ENCODE data around the gene PPP6R2. TPM values are rescaled to one million over a fixed set of nuclear protein-coding genes. Genes with fewer than 3 reads are reported as not detected.

PPP6R2 gene
- total and polyA plus RNA-seq, 2 of the 8 experiments (the other 6 are each of a cell fraction or from before 2014, with no cell fraction given): 25.0 to 32.2 TPM

GRCh38 chr22:50468626-50469025, 125.5 kb downstream of the PPP6R2 start:
- Histone ChIP-seq H2BK5ac (ENCODE audit: low read depth, low read length) (no peak overlapping the region; the same call in 1 of the 2 replicates), H3K4me1 (replicated peaks in 1 of 4; ENCODE audit: control insufficient read depth in 3 of 4, insufficient read depth in 4 of 4, low read length in 3 of 4) (peaks cover 0 to 17% (median 10%) of the 10 kb centered on the region in 4 experiments; a peak in 6 of 7 replicates), H3K14ac (ENCODE audit: insufficient read length) (no peak overlapping the region), H3K18ac (ENCODE audit: extremely low read depth, low read length) (no peak overlapping the region), H4K20me1 (replicated peaks in 1 of 2; ENCODE audit: control insufficient read depth in 1 of 2, insufficient read depth in 2 of 2, low read length in 2 of 2) (peaks cover 38 to 60% of the 10 kb centered on the region in 2 experiments), H3K36me3 (ENCODE audit: control insufficient read depth in 2 of 4, insufficient read depth in 4 of 4, low read length in 3 of 4) (peaks cover 23 to 38% (median 33%) of the 10 kb centered on the region in 4 experiments), H4K8ac (ENCODE audit: extremely low read depth, insufficient read depth, low read length) (no peak overlapping the region), H3K56ac (replicated peaks; ENCODE audit: insufficient read length, low read depth, low read length) (no peak overlapping the region), H3K23ac (ENCODE audit: insufficient read length) (no peak overlapping the region), H3K4me2 (ENCODE audit: insufficient read depth in 1 of 2, low read depth in 2 of 2, low read length in 2 of 2) (no peak overlapping the region), H3K27ac (ENCODE audit: low read depth, low read length) (no peak overlapping the region), H2AFZ (ENCODE audit: low read length) (no peak overlapping the region), H3K4me3 (ENCODE audit: extremely low read depth in 1 of 4, insufficient read depth in 2 of 4, low read depth in 3 of 4, low read length in 4 of 4) (no peak overlapping the region), H2BK20ac (ENCODE audit: low read length) (no peak overlapping the region), H4K91ac (replicated peaks; ENCODE audit: insufficient read length, low read length) (no peak overlapping the region), H3K79me2 (ENCODE audit: control insufficient read depth in 1 of 2, insufficient read depth in 2 of 2, low read length in 2 of 2) (peaks cover 0 to 52% of the 10 kb centered on the region in 2 experiments; a peak in 3 of 4 replicates), H3K9ac (replicated peaks in 1 of 4; ENCODE audit: extremely low read depth in 1 of 4, low read depth in 3 of 4, low read length in 3 of 4) (no peak overlapping the region), H3K4ac (replicated peaks; ENCODE audit: insufficient read length, low read depth, low read length) (no peak overlapping the region), H2BK120ac (replicated peaks; ENCODE audit: low read depth, low read length) (no peak overlapping the region), H4K5ac (ENCODE audit: insufficient read length, low read depth, low read length) (no peak overlapping the region), H2BK12ac (ENCODE audit: low read depth, low read length) (peak overlapping the region; percentile 39; the same call in 1 of the 2 replicates), H2AK5ac (ENCODE audit: low read depth, low read length) (peak overlapping the region; percentile 53; the same call in 1 of the 2 replicates), H2BK15ac (ENCODE audit: low read length) (no peak overlapping the region), H3K27me3 (replicated peaks in 1 of 4; ENCODE audit: control insufficient read depth in 3 of 4, extremely low read depth in 1 of 4, insufficient read depth in 3 of 4, low read length in 3 of 4) (no peaks in the 10 kb centered on the region), H3K23me2 (ENCODE audit: low read depth, low read length) (no peaks in the 10 kb centered on the region; the same call in 1 of the 2 replicates), H3K79me1 (ENCODE audit: low read depth, low read length) (peaks cover 30% of the 10 kb centered on the region), H3K9me3 (ENCODE audit: insufficient read depth in 2 of 2, low read depth in 1 of 2, low read length in 1 of 2) (no peaks in the 10 kb centered on the region)
- TF ChIP-seq ASH2L (IDR thresholded peaks at IDR 0.05; ENCODE audit: low read length) (no peak), E2F6 (IDR thresholded peaks at IDR 0.05) (no peak), TAF1 (IDR thresholded peaks at IDR 0.05; ENCODE audit: low read depth, low read length) (no peak), RFX5 (IDR thresholded peaks at IDR 0.05; ENCODE audit: borderline replicate concordance, low read depth, low read length) (no peak), TCF12 (IDR thresholded peaks at IDR 0.05; ENCODE audit: low read depth, low read length) (no peak), BACH1 (IDR thresholded peaks at IDR 0.05; ENCODE audit: low read length) (no peak)
- WGBS, 2 experiments (ENCODE audit: extremely low coverage in 1 of 2, insufficient coverage in 1 of 2, insufficient read length in 1 of 2, insufficient replicate concordance in 2 of 2, low coverage in 1 of 2, low lambda C conversion rate in 2 of 2, missing lambda C conversion rate in 1 of 2): 92% methylated on average over 7 of the region's 8 CpGs; no CpG with 5 or more reads in 1 of the 2 experiments
- FAIRE-seq (no peak), DNase-seq (ENCODE audit: low read depth in 1 of 2, low spot score in 2 of 2) (no peak)
- CTCF ChIA-PET (ENCODE audit: partially characterized antibody): interaction anchor here (0.8 to 9.1 kb wide), 7 partner anchors 11 to 69 kb away, joined by 3 to 60 read pairs (median 3); no protein-coding TSS in a partner anchor
- POLR2A ChIA-PET (ENCODE audit: partially characterized antibody): interaction anchor here (0.7 to 3.0 kb wide), 4 partner anchors 10 to 26 kb away, joined by 3 to 9 read pairs (median 6); no protein-coding TSS in a partner anchor
